ENCODE data around the gene DNASE1L3. TPM values are rescaled to one million over a fixed set of nuclear protein-coding genes. Genes with fewer than 3 reads are reported as not detected.

Gene DNASE1L3
- total and polyA plus RNA-seq, 2 of the 13 experiments (the other 11 are each of a cell fraction or from before 2014, with no cell fraction given): 0.86 to 1.7 TPM

GRCh38 chr3:58217209-58217811 is 6.5 kb upstream of the DNASE1L3 start (continued):
- TF ChIP-seq ZBTB39 (CRISPR knock-in tag; IDR thresholded peaks at IDR 0.05): no peak
- TF ChIP-seq ZNF160 (CRISPR knock-in tag; IDR thresholded peaks at IDR 0.05): no peak
- TF ChIP-seq ZNF761 (CRISPR knock-in tag; conservative IDR thresholded peaks at IDR 0.05): peak; percentile 62; the same call in 1 of the 2 replicates
- peak; percentile 84; the same call in 1 of the 2 replicates for TF ChIP-seq ZNF691 (CRISPR knock-in tag; IDR thresholded peaks at IDR 0.05; ENCODE audit: borderline replicate concordance, low read depth)
- TF ChIP-seq HOXA9 (CRISPR knock-in tag; IDR thresholded peaks at IDR 0.05; ENCODE audit: borderline replicate concordance): 0 out of 2 replicates have a peak, but pooled peaks have one; percentile 33
- TF ChIP-seq PBX2 (CRISPR knock-in tag; IDR thresholded peaks at IDR 0.05): 0 out of 2 replicates have a peak, but pooled peaks have one; percentile 19
- no peak for TF ChIP-seq ZBTB44 (CRISPR knock-in tag; IDR thresholded peaks at IDR 0.05)
- 0 out of 2 replicates have a peak, but pooled peaks have one; percentile 24 for TF ChIP-seq ZNF44 (CRISPR knock-in tag; IDR thresholded peaks at IDR 0.05)
- no peak for TF ChIP-seq DNMT1 (CRISPR knock-in tag; IDR thresholded peaks at IDR 0.05)
- TF ChIP-seq KLF9 (CRISPR knock-in tag; IDR thresholded peaks at IDR 0.05; ENCODE audit: low read depth): no peak
- peak; percentile 58; the same call in 1 of the 2 replicates for TF ChIP-seq PHF21A (CRISPR knock-in tag; IDR thresholded peaks at IDR 0.05)
- peak; percentile 51 for TF ChIP-seq TGIF2 (CRISPR knock-in tag; IDR thresholded peaks at IDR 0.05)
- peak; percentile 65; the same call in 1 of the 2 replicates for TF ChIP-seq HNF4G (IDR thresholded peaks at IDR 0.05; ENCODE audit: borderline replicate concordance, low read depth, low read length)
- no peak; the same call in 1 of the 2 replicates for TF ChIP-seq HNF4G (CRISPR knock-in tag; IDR thresholded peaks at IDR 0.05; ENCODE audit: borderline replicate concordance, low read depth)
- TF ChIP-seq HMG20B (CRISPR knock-in tag; conservative IDR thresholded peaks at IDR 0.05): no peak
- no peak for TF ChIP-seq ZBED4 (CRISPR knock-in tag; IDR thresholded peaks at IDR 0.05; ENCODE audit: borderline replicate concordance)
- TF ChIP-seq SCMH1 (CRISPR knock-in tag; IDR thresholded peaks at IDR 0.05; ENCODE audit: borderline replicate concordance): no peak
- TF ChIP-seq AHR (CRISPR knock-in tag; IDR thresholded peaks at IDR 0.05): 0 out of 2 replicates have a peak, but pooled peaks have one; percentile 51
- peak; percentile 78 for TF ChIP-seq MEIS1 (CRISPR knock-in tag; IDR thresholded peaks at IDR 0.05; ENCODE audit: borderline replicate concordance)
- TF ChIP-seq ZKSCAN8 (CRISPR knock-in tag; IDR thresholded peaks at IDR 0.05; ENCODE audit: borderline replicate concordance): peak; percentile 85; the same call in 1 of the 2 replicates
